GM23338 (cell line): ENCODE results near the gene KIF6. TPM values are rescaled to one million over a fixed set of nuclear protein-coding genes. Genes with fewer than 3 reads are reported as not detected.

ENCODE experiments used
- ATAC-seq: fragments of 200-7000 bp; cut with Tn5 transposase; 3 replicates; pipeline ENCODE4 v1.9.1; 2020
- DNase-seq: peaks from one replicate; pipeline ENCODE4 v3.0.0-alpha.2; 2015; ENCODE audit warnings: low spot score
- H2AFZ ChIP-seq: fragments of 200-600 bp; sonication (generic); 2 replicates; pipeline ENCODE4 v1.8.0; 2016; ENCODE audit warnings: antibody characterized with exemption, mild to moderate bottlenecking, moderate library complexity
- H3F3A ChIP-seq: fragments of 200-600 bp; sonication (generic); replicated peaks from 2 replicates; pipeline ENCODE4 v1.8.0; 2017; ENCODE audit warnings: antibody characterized with exemption, mixed run types, low read depth
- H3K27ac ChIP-seq: fragments of 200-600 bp; sonication (generic); 2 replicates; pipeline ENCODE4 v1.6.1; 2016; ENCODE audit warnings: low read depth
- H3K27me3 ChIP-seq: fragments of 200-600 bp; sonication (generic); 2 replicates; pipeline ENCODE4 v1.8.0; 2016; ENCODE audit warnings: mild to moderate bottlenecking, mixed run types, moderate library complexity; ENCODE audit not compliant: insufficient read depth
- H3K36me3 ChIP-seq: fragments of 200-600 bp; sonication (generic); 2 replicates; pipeline ENCODE4 v1.8.0; 2016; ENCODE audit warnings: mild to moderate bottlenecking; ENCODE audit not compliant: insufficient read depth
- H3K4me1 ChIP-seq: fragments of 200-600 bp; sonication (generic); 2 replicates; pipeline ENCODE4 v1.8.0; 2016; ENCODE audit warnings: mild to moderate bottlenecking, moderate library complexity; ENCODE audit not compliant: insufficient read depth
- H3K4me2 ChIP-seq: fragments of 200-600 bp; sonication (generic); 2 replicates; pipeline ENCODE4 v1.7.1; 2017; ENCODE audit warnings: mixed run types
- H3K4me3 ChIP-seq: fragments of 200-600 bp; sonication (generic); 2 replicates; pipeline ENCODE4 v1.6.1; 2016; ENCODE audit warnings: mixed run types
- H3K79me2 ChIP-seq: fragments of 200-600 bp; sonication (generic); replicated peaks from 2 replicates; pipeline ENCODE4 v1.8.0; 2017; ENCODE audit warnings: mild to moderate bottlenecking; ENCODE audit not compliant: insufficient read depth
- H3K9me2 ChIP-seq: fragments of 200-600 bp; sonication (generic); 2 replicates; pipeline ENCODE4 v1.8.0; 2017; ENCODE audit not compliant: insufficient read depth
- H4K20me1 ChIP-seq: fragments of 200-600 bp; sonication (generic); replicated peaks from 2 replicates; pipeline ENCODE4 v1.8.0; 2017; ENCODE audit warnings: mild to moderate bottlenecking; ENCODE audit not compliant: insufficient read depth
- H3K27ac Mint-ChIP-seq: 2 replicates; pipeline ENCODE4 v1.8.0; 2020; ENCODE audit warnings: inconsistent platforms, mild to moderate bottlenecking, moderate library complexity, mixed read lengths
- H3K27me3 Mint-ChIP-seq: 3 replicates; pipeline ENCODE4 v1.8.0; 2022; ENCODE audit warnings: low read depth, mild to moderate bottlenecking, moderate library complexity, mixed read lengths, inconsistent platforms; ENCODE audit not compliant: insufficient read depth, poor library complexity
- H3K36me3 Mint-ChIP-seq: 3 replicates; pipeline ENCODE4 v1.8.0; 2021; ENCODE audit warnings: low read depth, mild to moderate bottlenecking, inconsistent platforms, moderate library complexity, mixed read lengths
- H3K4me1 Mint-ChIP-seq: 3 replicates; pipeline ENCODE4 v1.8.0; 2020; ENCODE audit warnings: mild to moderate bottlenecking, inconsistent platforms, mixed read lengths
- H3K4me3 Mint-ChIP-seq: 3 replicates; pipeline ENCODE4 v1.8.0; 2021; ENCODE audit warnings: moderate library complexity, mild to moderate bottlenecking, inconsistent platforms, mixed read lengths
- H3K9me3 Mint-ChIP-seq: 3 replicates; pipeline ENCODE4 v1.8.0; 2020; ENCODE audit warnings: moderate library complexity, mild to moderate bottlenecking, inconsistent platforms, mixed read lengths
- CREB1 ChIP-seq: fragments of 250-450 bp; sonication (Bioruptor Pico); IDR thresholded peaks from 2 replicates; pipeline ENCODE4 v1.5.0; 2020; ENCODE audit warnings: low read depth, mild to moderate bottlenecking, moderate library complexity
- CTCF ChIP-seq, 2 experiments: fragments of 200-600 bp in 1 of 2; sonication (generic) in 1 of 2; conservative IDR thresholded peaks; 2 replicates each; pipeline versions ENCODE4 v1.5.1 to v1.6.1; 2016 to 2017; ENCODE audit warnings: antibody characterized with exemption in 2 of 2, low read depth in 2 of 2, mild to moderate bottlenecking in 2 of 2, moderate library complexity in 1 of 2
- ETS1 ChIP-seq: IDR thresholded peaks from 2 replicates; pipeline ENCODE4 v1.6.1; 2016; ENCODE audit warnings: antibody characterized with exemption
- EZH2 ChIP-seq: fragments of 200-600 bp; sonication (generic); IDR thresholded peaks from one replicate; pipeline ENCODE4 v1.8.0; 2017; ENCODE audit warnings: antibody characterized with exemption, mild to moderate bottlenecking, low read depth; ENCODE audit not compliant: unreplicated experiment
- EZH2phosphoT487 ChIP-seq: fragments of 200-600 bp; sonication (generic); IDR thresholded peaks from one replicate; pipeline ENCODE4 v1.8.1; 2018; ENCODE audit warnings: antibody characterized with exemption; ENCODE audit not compliant: unreplicated experiment
- JUNB ChIP-seq: IDR thresholded peaks from one replicate; pipeline ENCODE4 v1.6.1; 2016; ENCODE audit warnings: antibody characterized with exemption; ENCODE audit not compliant: unreplicated experiment
- NANOG ChIP-seq: IDR thresholded peaks from 2 replicates; pipeline ENCODE4 v1.6.1; 2016; ENCODE audit warnings: antibody characterized with exemption, borderline replicate concordance
- POLR2AphosphoS5 ChIP-seq: IDR thresholded peaks from 2 replicates; pipeline ENCODE4 v1.6.1; 2016; ENCODE audit warnings: antibody characterized with exemption, low read depth
- REST ChIP-seq: IDR thresholded peaks from one replicate; pipeline ENCODE4 v1.6.1; 2018; ENCODE audit warnings: antibody characterized with exemption; ENCODE audit not compliant: unreplicated experiment
- STAT1 ChIP-seq: IDR thresholded peaks from one replicate; pipeline ENCODE4 v1.6.1; 2016; ENCODE audit warnings: antibody characterized with exemption; ENCODE audit not compliant: unreplicated experiment
- ZNF114 ChIP-seq: fragments of 250-450 bp; sonication (Bioruptor Pico); IDR thresholded peaks from 2 replicates; pipeline ENCODE4 v1.5.0; 2020; ENCODE audit warnings: mild to moderate bottlenecking, moderate library complexity
- ZNF331 ChIP-seq: fragments of 250-450 bp; sonication (Bioruptor Pico); IDR thresholded peaks from 2 replicates; pipeline ENCODE4 v1.5.0; 2020; ENCODE audit warnings: low read depth, mild to moderate bottlenecking, moderate library complexity
- ZNF462 ChIP-seq: fragments of 250-450 bp; sonication (Bioruptor Pico); IDR thresholded peaks from 2 replicates; pipeline ENCODE4 v1.5.0; 2020; ENCODE audit warnings: mild to moderate bottlenecking, moderate library complexity
- polyA plus RNA-seq: library from polyadenylated mRNA; unstranded; fragments of >200 nt; fragmentation: Nextera tagmentation; extraction: Ambion mirVana; gene quantifications from 2 replicates; pipeline ENCODE4 v1.2.1, GENCODE V29; 2016
- total RNA-seq: library from RNA; depleted of rRNA; stranded (reverse); fragments of >200 nt; shearing (Covaris generic); gene quantifications from 2 replicates; pipeline ENCODE4 v1.2.3, GENCODE V29; 2014

Gene KIF6
- total and polyA plus RNA-seq, 2 experiments from 2014 or later: 0.87 to 1.7 TPM

GRCh38 chr6:39409889-39410288 is 315.3 kb downstream of the KIF6 start:
- no peak for TF ChIP-seq ZNF114 (CRISPR knock-in tag)
- TF ChIP-seq POLR2AphosphoS5: no peak
- TF ChIP-seq ZNF331: no peak
- TF ChIP-seq ZNF462 (CRISPR knock-in tag): no peak
- TF ChIP-seq CTCF (conservative IDR thresholded peaks at IDR 0.05; ENCODE audit: low read depth in 2 of 2): no peak
- no peak for TF ChIP-seq ETS1
- no peak for TF ChIP-seq STAT1
- no peak for TF ChIP-seq EZH2phosphoT487
- no peak for TF ChIP-seq REST
- no peak for TF ChIP-seq EZH2
- TF ChIP-seq CREB1 (CRISPR knock-in tag): no peak
- TF ChIP-seq JUNB: no peak
- TF ChIP-seq NANOG: no peak
- H3K4me3 Mint-ChIP-seq: no peak overlapping the region
- Histone ChIP-seq H3F3A (no peaks in the 10 kb centered on the region), H3K9me2 (no peaks in the 10 kb centered on the region), H3K4me2 (no peak overlapping the region), H3K27ac (no peak overlapping the region), H3K27me3 (no peaks in the 10 kb centered on the region), H3K36me3 (no peaks in the 10 kb centered on the region), H3K79me2 (no peaks in the 10 kb centered on the region), H3K4me1 (peaks cover 3% of the 10 kb centered on the region; the same call in 1 of the 2 replicates), H4K20me1 (no peaks in the 10 kb centered on the region), H3K4me3 (no peak overlapping the region), H2AFZ (no peak overlapping the region)
- no peaks in the 10 kb centered on the region for H3K27me3 Mint-ChIP-seq
- DNase-seq (no peak), ATAC-seq (no peak)
- H3K4me1 Mint-ChIP-seq: peaks cover 3% of the 10 kb centered on the region; the same call in 1 of the 3 replicates
- no peak overlapping the region for H3K27ac Mint-ChIP-seq
- no peaks in the 10 kb centered on the region for H3K9me3 Mint-ChIP-seq
- H3K36me3 Mint-ChIP-seq: no peaks in the 10 kb centered on the region
